SJCRH30 (cell line): Measurements from ENCODE around the gene SEC31A. TPM values are rescaled to one million over a fixed set of nuclear protein-coding genes. Genes with fewer than 3 reads are reported as not detected.

ENCODE experiments used
- DNase-seq, 2 experiments: peaks; one replicate each; pipeline ENCODE4 v3.0.0-alpha.2; 2015 to 2020
- H3K27ac ChIP-seq: fragments of 250-450 bp; sonication (Bioruptor Pico); 2 replicates; pipeline ENCODE4 v1.5.1; 2020; ENCODE audit warnings: mild to moderate bottlenecking, moderate library complexity
- H3K27me3 ChIP-seq: fragments of 250-450 bp; sonication (Bioruptor Pico); 2 replicates; pipeline ENCODE4 v1.5.1; 2020; ENCODE audit warnings: mild to moderate bottlenecking, moderate library complexity
- H3K36me3 ChIP-seq: fragments of 250-450 bp; sonication (Bioruptor Pico); 2 replicates; pipeline ENCODE4 v1.5.1; 2020; ENCODE audit warnings: mild to moderate bottlenecking, moderate library complexity
- H3K4me1 ChIP-seq: fragments of 250-450 bp; sonication (Bioruptor Pico); 2 replicates; pipeline ENCODE4 v1.5.1; 2020; ENCODE audit warnings: mild to moderate bottlenecking, moderate library complexity
- H3K4me3 ChIP-seq: fragments of 250-450 bp; sonication (Bioruptor Pico); 2 replicates; pipeline ENCODE4 v1.5.1; 2020; ENCODE audit warnings: mild to moderate bottlenecking, moderate library complexity
- H3K9me3 ChIP-seq: fragments of 250-450 bp; sonication (Bioruptor Pico); replicated peaks from 2 replicates; pipeline ENCODE4 v1.5.1; 2020; ENCODE audit warnings: mild to moderate bottlenecking, moderate library complexity
- total RNA-seq: library from RNA; depleted of rRNA; stranded (reverse); fragments of >200 nt; shearing (Covaris generic); gene quantifications from 2 replicates; pipeline ENCODE4 v1.2.3, GENCODE V29; 2014

Gene SEC31A
- total RNA-seq, 1 experiment from 2014 or later: 153 TPM

- Histone ChIP-seq H3K9me3 (no peaks in the 10 kb centered on the region), H3K4me3 (peak overlapping the region; percentile 78), H3K36me3 (peaks cover 21% of the 10 kb centered on the region), H3K4me1 (no peaks in the 10 kb centered on the region), H3K27ac (peak overlapping the region; percentile 90), H3K27me3 (no peaks in the 10 kb centered on the region)
- DNase-seq: no peak
These were observed 10.3 kb upstream of the SEC31A start for GRCh38 chr4:82901183-82901718.

GRCh38 chr4:82900411-82901182, 9.6 kb upstream of the SEC31A start, which contains the start of gene THAP9:
Gene THAP9 (plus strand): TSS chr4:82900735. CDS start chr4:82900803, 68 bp downstream.
- Histone ChIP-seq H3K36me3 (peaks cover 26% of the 10 kb centered on the region), H3K9me3 (no peaks in the 10 kb centered on the region), H3K27ac (peak within 1 kb of the TSS; percentile 90), H3K4me3 (peak within 1 kb of the TSS; percentile 78), H3K27me3 (no peaks in the 10 kb centered on the region), H3K4me1 (no peaks in the 10 kb centered on the region; the same call in 1 of the 2 replicates)
- peak; percentile 100 for DNase-seq

GRCh38 chr4:82900066-82900410, 9.1 kb upstream of the SEC31A start:
- Histone ChIP-seq H3K9me3 (no peaks in the 10 kb centered on the region), H3K27me3 (no peaks in the 10 kb centered on the region), H3K27ac (peak overlapping the region; percentile 90), H3K4me1 (no peaks in the 10 kb centered on the region; the same call in 1 of the 2 replicates), H3K36me3 (peaks cover 32% of the 10 kb centered on the region), H3K4me3 (peak overlapping the region; percentile 78)
- DNase-seq: no peak

GRCh38 chr4:82899374-82900065, 8.6 kb upstream of the SEC31A start:
- Histone ChIP-seq H3K27me3 (no peaks in the 10 kb centered on the region), H3K4me1 (no peaks in the 10 kb centered on the region; the same call in 1 of the 2 replicates), H3K4me3 (peak overlapping the region; percentile 78), H3K9me3 (no peaks in the 10 kb centered on the region), H3K36me3 (peaks cover 37% of the 10 kb centered on the region), H3K27ac (peak overlapping the region; percentile 90)
- DNase-seq: peak in 1 of 2 experiments; percentile 39

- H3K4me3 ChIP-seq: peak overlapping the region; percentile 78
- peaks cover 46% of the 10 kb centered on the region for H3K36me3 ChIP-seq
- H3K4me1 ChIP-seq: no peaks in the 10 kb centered on the region; the same call in 1 of the 2 replicates
- no peaks in the 10 kb centered on the region for H3K27me3 ChIP-seq
- peak in 1 of 2 experiments; percentile 42 for DNase-seq
- no peaks in the 10 kb centered on the region for H3K9me3 ChIP-seq
- no peak overlapping the region for H3K27ac ChIP-seq
These were observed 7.6 kb upstream of the SEC31A start for GRCh38 chr4:82898322-82899243.

- H3K9me3 ChIP-seq: no peaks in the 10 kb centered on the region
- no peak overlapping the region for H3K4me3 ChIP-seq
- H3K36me3 ChIP-seq: peaks cover 56% of the 10 kb centered on the region
- no peak overlapping the region for H3K27ac ChIP-seq
- no peaks in the 10 kb centered on the region for H3K27me3 ChIP-seq
- peaks cover 4% of the 10 kb centered on the region; the same call in 1 of the 2 replicates for H3K4me1 ChIP-seq
- no peak for DNase-seq
These were observed 5.8 kb upstream of the SEC31A start for GRCh38 chr4:82896755-82897154.

GRCh38 chr4:82893942-82894341, 3.0 kb upstream of the SEC31A start:
- peaks cover 4% of the 10 kb centered on the region; the same call in 1 of the 2 replicates for H3K4me1 ChIP-seq
- DNase-seq: no peak
- peaks cover 58% of the 10 kb centered on the region for H3K36me3 ChIP-seq
- no peak overlapping the region for H3K4me3 ChIP-seq
- H3K27me3 ChIP-seq: no peaks in the 10 kb centered on the region
- H3K9me3 ChIP-seq: no peaks in the 10 kb centered on the region
- H3K27ac ChIP-seq: no peak overlapping the region

GRCh38 chr4:82892467-82892802, 1.5 kb upstream of the SEC31A start:
- no peak overlapping the region for H3K27ac ChIP-seq

GRCh38 chr4:82891707-82892466, 934 bp upstream of the SEC31A start:
- Histone ChIP-seq H3K27me3 (no peaks in the 10 kb centered on the region), H3K27ac (peak overlapping the region; percentile 81), H3K36me3 (peaks cover 45% of the 10 kb centered on the region), H3K4me3 (peak overlapping the region; percentile 91), H3K9me3 (no peaks in the 10 kb centered on the region), H3K4me1 (peaks cover 4% of the 10 kb centered on the region; the same call in 1 of the 2 replicates)
- DNase-seq: peak in 1 of 2 experiments; percentile 43

More at GRCh38 chr4:82892467-82892802, 1.5 kb upstream of the SEC31A start:
- no peak overlapping the region for H3K4me3 ChIP-seq
- H3K9me3 ChIP-seq: no peaks in the 10 kb centered on the region
- no peak for DNase-seq
- H3K4me1 ChIP-seq: peaks cover 4% of the 10 kb centered on the region; the same call in 1 of the 2 replicates
- H3K27me3 ChIP-seq: no peaks in the 10 kb centered on the region
- peaks cover 48% of the 10 kb centered on the region for H3K36me3 ChIP-seq

- Histone ChIP-seq H3K4me3 (peak overlapping the region; percentile 91), H3K9me3 (no peaks in the 10 kb centered on the region), H3K27me3 (no peaks in the 10 kb centered on the region), H3K27ac (peak overlapping the region; percentile 81), H3K36me3 (peaks cover 36% of the 10 kb centered on the region), H3K4me1 (peaks cover 4% of the 10 kb centered on the region; the same call in 1 of the 2 replicates)
- no peak for DNase-seq
These were observed 439 bp downstream of the SEC31A start for GRCh38 chr4:82890528-82890900.

GRCh38 chr4:82889287-82889686, 1.7 kb downstream of the SEC31A start:
- Histone ChIP-seq H3K4me3 (peak overlapping the region; percentile 91), H3K4me1 (peaks cover 4% of the 10 kb centered on the region; the same call in 1 of the 2 replicates), H3K36me3 (peaks cover 26% of the 10 kb centered on the region), H3K27ac (no peak overlapping the region), H3K27me3 (no peaks in the 10 kb centered on the region), H3K9me3 (no peaks in the 10 kb centered on the region)
- no peak for DNase-seq

- Histone ChIP-seq H3K4me1 (no peaks in the 10 kb centered on the region), H3K27ac (no peak overlapping the region), H3K36me3 (peaks cover 21% of the 10 kb centered on the region), H3K27me3 (no peaks in the 10 kb centered on the region), H3K9me3 (no peaks in the 10 kb centered on the region), H3K4me3 (no peak overlapping the region)
- no peak for DNase-seq
These were observed 4.6 kb downstream of the SEC31A start for GRCh38 chr4:82886147-82886942.

- no peaks in the 10 kb centered on the region for H3K27me3 ChIP-seq
- no peak overlapping the region for H3K27ac ChIP-seq
- no peaks in the 10 kb centered on the region for H3K9me3 ChIP-seq
- H3K36me3 ChIP-seq: peaks cover 28% of the 10 kb centered on the region
- H3K4me1 ChIP-seq: no peaks in the 10 kb centered on the region
- no peak for DNase-seq
- H3K4me3 ChIP-seq: no peak overlapping the region
These were observed 5.5 kb downstream of the SEC31A start for GRCh38 chr4:82885410-82885809.
